Transverse colon (tissue), 4 donors: ENCODE data around the gene SRRM4.

Source experiments
- EP300 ChIP-seq: sonication (generic); formaldehyde crosslinking; IDR thresholded peaks from one replicate; pipeline ENCODE4 v1.6.1; 2017; ENCODE audit warnings: antibody characterized with exemption, low read depth
- POLR2A ChIP-seq: fragments of 450-650 bp; IDR thresholded peaks from one replicate; pipeline ENCODE4 v1.6.1; 2016; ENCODE audit warnings: antibody characterized with exemption, mild to moderate bottlenecking, moderate library complexity
- POLR2AphosphoS5 ChIP-seq, 3 donors: sonication (generic); formaldehyde crosslinking; IDR thresholded peaks; one replicate each; pipeline ENCODE4 v1.6.1; 2016; ENCODE audit warnings: antibody characterized with exemption in 3 of 3
- TF ChIP-seq, protein P1 (sequence below), 5 experiments: fragments of 200-600 bp in 3 of 5; fragments of 450-650 bp in 2 of 5; sonication (generic) in 3 of 5; IDR thresholded peaks; 1 replicate in 2 of 5; 2 replicates in 3 of 5; pipeline ENCODE4 v1.5.1; 2016 to 2017; ENCODE audit warnings: antibody characterized with exemption in 5 of 5, inconsistent platforms in 3 of 5, mild to moderate bottlenecking in 2 of 5, moderate library complexity in 1 of 5

DNA sequence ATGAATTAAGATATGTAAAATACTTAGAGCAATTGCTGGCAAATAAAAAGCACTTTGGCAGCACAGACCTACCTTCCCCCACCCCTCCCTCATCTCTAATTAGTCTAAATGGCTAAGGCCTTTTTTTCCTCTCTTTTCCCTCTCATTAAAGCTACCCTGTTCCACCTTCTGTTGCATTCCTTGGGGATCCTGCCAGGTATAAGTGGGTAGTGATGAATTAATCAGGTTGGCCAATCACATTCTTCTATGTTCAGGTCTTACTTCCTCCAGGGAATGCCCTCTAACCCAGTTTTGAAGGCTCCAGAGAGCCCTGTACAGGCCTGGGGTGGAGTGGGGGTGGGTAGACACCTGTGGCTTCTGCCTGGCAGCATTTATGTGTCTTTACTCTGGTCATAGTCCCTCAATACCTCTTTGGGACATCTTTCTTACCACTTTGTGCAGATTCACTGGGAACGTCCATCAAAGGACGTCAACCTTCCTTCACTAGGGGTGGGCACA is 225.8 kb downstream of the SRRM4 start:
- TF ChIP-seq POLR2AphosphoS5 (IDR thresholded peaks at IDR 0.05): no peak
- TF ChIP-seq, protein P1, sequence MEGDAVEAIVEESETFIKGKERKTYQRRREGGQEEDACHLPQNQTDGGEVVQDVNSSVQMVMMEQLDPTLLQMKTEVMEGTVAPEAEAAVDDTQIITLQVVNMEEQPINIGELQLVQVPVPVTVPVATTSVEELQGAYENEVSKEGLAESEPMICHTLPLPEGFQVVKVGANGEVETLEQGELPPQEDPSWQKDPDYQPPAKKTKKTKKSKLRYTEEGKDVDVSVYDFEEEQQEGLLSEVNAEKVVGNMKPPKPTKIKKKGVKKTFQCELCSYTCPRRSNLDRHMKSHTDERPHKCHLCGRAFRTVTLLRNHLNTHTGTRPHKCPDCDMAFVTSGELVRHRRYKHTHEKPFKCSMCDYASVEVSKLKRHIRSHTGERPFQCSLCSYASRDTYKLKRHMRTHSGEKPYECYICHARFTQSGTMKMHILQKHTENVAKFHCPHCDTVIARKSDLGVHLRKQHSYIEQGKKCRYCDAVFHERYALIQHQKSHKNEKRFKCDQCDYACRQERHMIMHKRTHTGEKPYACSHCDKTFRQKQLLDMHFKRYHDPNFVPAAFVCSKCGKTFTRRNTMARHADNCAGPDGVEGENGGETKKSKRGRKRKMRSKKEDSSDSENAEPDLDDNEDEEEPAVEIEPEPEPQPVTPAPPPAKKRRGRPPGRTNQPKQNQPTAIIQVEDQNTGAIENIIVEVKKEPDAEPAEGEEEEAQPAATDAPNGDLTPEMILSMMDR (IDR thresholded peaks at IDR 0.05): no peak
- no peak for TF ChIP-seq POLR2A
- no peak for TF ChIP-seq EP300
